MCF 10A (cell line): ENCODE results near the gene SLC24A3. TPM values are rescaled to one million over a fixed set of nuclear protein-coding genes. Genes with fewer than 3 reads are reported as not detected.

Experiments
- BruUV-seq: library from RNA; stranded (reverse); fragments of 400-500 nt; replicated peaks from 2 replicates; lab custom pipeline; 2021; lab: Mats Ljungman, UMichigan
- CTCF ChIA-PET: fragments of 300-600 bp; sonication (Branson Sonifier 250); formaldehyde crosslinking; extraction: SDS; loops from one replicate; lab custom pipeline; 2021; ENCODE audit warnings: antibody characterized with exemption, inconsistent platforms; lab: Yijun Ruan, JAX
- POLR2A ChIA-PET: fragments of 300-600, 350-650 bp; sonication (Branson Sonifier 250); formaldehyde crosslinking; extraction: SDS; loops from one replicate; lab custom pipeline; 2020; ENCODE audit warnings: antibody characterized with exemption, inconsistent platforms; lab: Yijun Ruan, JAX
- DNase-seq: peaks from one replicate; pipeline ENCODE4 v3.0.0-alpha.2; 2018; ENCODE audit not compliant: unreplicated experiment
- H3K27ac Mint-ChIP-seq: one replicate; pipeline ENCODE4 v1.8.0; 2022; ENCODE audit warnings: mild to moderate bottlenecking, low read depth, mixed read lengths; ENCODE audit not compliant: unreplicated experiment
- H3K27me3 Mint-ChIP-seq: one replicate; pipeline ENCODE4 v1.8.0; 2022; ENCODE audit warnings: mixed read lengths; ENCODE audit not compliant: insufficient read depth, unreplicated experiment
- H3K36me3 Mint-ChIP-seq: one replicate; pipeline ENCODE4 v1.8.0; 2022; ENCODE audit warnings: mild to moderate bottlenecking, moderate library complexity, mixed read lengths; ENCODE audit not compliant: insufficient read depth, unreplicated experiment
- H3K4me1 Mint-ChIP-seq: one replicate; pipeline ENCODE4 v1.8.0; 2022; ENCODE audit warnings: mixed read lengths; ENCODE audit not compliant: insufficient read depth, unreplicated experiment
- H3K4me3 Mint-ChIP-seq: one replicate; pipeline ENCODE4 v1.8.0; 2022; ENCODE audit warnings: mild to moderate bottlenecking, moderate library complexity, mixed read lengths; ENCODE audit not compliant: unreplicated experiment
- H3K9me3 Mint-ChIP-seq: one replicate; pipeline ENCODE4 v1.8.0; 2022; ENCODE audit warnings: mixed read lengths; ENCODE audit not compliant: unreplicated experiment
- intact Hi-C: fragments of 100-400 bp; cut with micrococcal nuclease; formaldehyde crosslinking; loops from 2 replicates; pipeline ENCODE4 v1.14.1; 2022
- total RNA-seq: library from RNA; stranded (reverse); gene quantifications from 2 replicates; pipeline ENCODE4 v1.2.3, GENCODE V29; 2022
- TF ChIP-seq, protein P1 (sequence below): fragments of 200-600 bp; IDR thresholded peaks from one replicate; pipeline ENCODE4 v1.8.0; 2022; ENCODE audit warnings: antibody characterized with exemption, mild to moderate bottlenecking; ENCODE audit not compliant: unreplicated experiment

Gene SLC24A3
- total RNA-seq, 1 experiment from 2014 or later = not detected

DNA sequence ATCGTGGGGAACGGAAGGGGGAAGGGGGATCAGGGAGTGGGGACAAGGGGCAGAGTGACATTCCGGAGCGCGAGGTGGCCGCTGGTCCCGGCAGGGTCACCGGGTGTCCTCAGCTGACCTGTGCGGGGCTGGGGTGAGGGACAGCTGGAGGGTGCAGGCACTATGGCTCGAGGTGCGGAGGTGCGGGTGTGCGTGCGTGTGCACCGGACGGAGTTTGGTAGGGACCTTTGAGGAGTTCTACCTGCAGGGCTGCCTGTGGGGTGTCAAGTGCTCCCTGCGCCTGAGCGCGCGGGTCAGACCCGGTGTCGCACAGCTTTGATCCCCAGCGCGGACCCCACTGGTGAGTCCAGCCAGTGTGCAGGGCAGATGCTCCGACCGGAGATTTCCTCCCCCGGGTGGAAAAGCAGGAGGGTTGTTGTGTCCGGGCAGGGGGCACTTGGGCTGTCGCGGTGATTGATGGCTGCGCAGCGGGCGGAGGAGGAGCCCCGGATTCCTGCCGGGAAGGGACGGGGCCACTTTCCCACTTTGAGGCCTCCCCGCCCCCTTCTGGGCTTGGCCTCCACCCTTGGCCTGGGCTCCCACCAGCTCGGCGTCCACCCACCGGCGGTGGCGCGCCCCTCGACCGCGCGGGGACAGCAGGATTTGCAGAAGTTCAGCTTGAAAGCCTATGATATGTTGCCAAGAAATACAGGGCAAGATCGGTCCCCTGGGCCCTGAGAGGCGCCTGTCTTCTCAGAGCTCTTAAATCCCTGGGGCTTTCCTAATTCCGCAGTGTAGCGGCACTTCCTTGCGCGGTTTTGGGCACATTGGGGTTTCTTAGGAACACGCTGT is 546.3 kb downstream of the SLC24A3 start:
- TF ChIP-seq, protein P1, sequence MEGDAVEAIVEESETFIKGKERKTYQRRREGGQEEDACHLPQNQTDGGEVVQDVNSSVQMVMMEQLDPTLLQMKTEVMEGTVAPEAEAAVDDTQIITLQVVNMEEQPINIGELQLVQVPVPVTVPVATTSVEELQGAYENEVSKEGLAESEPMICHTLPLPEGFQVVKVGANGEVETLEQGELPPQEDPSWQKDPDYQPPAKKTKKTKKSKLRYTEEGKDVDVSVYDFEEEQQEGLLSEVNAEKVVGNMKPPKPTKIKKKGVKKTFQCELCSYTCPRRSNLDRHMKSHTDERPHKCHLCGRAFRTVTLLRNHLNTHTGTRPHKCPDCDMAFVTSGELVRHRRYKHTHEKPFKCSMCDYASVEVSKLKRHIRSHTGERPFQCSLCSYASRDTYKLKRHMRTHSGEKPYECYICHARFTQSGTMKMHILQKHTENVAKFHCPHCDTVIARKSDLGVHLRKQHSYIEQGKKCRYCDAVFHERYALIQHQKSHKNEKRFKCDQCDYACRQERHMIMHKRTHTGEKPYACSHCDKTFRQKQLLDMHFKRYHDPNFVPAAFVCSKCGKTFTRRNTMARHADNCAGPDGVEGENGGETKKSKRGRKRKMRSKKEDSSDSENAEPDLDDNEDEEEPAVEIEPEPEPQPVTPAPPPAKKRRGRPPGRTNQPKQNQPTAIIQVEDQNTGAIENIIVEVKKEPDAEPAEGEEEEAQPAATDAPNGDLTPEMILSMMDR = no peak

DNA sequence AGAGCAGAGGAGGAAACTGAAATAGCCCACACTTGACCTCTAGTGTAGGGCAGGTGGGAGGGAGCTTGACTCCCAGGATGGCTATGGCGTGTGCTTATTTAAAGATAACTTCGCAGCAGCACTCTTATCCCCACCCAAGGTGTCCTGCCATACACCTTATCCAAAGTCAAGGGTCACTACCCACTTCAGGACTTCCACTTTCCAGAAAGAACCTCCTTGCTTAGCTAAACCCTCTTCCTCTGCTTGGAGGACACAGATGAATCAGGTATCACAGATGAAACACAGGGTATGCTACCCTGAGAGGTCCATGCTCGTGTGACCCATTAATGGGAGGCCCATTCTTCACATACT is 547.9 kb downstream of the SLC24A3 start:
- intact Hi-C loops = no loop called here
- no TSS peak for BruUV-seq
- peak overlapping the region; percentile 13 for H3K27ac Mint-ChIP-seq
- no peak overlapping the region for H3K4me3 Mint-ChIP-seq
- H3K9me3 Mint-ChIP-seq = no peaks in the 10 kb centered on the region
- TF ChIP-seq, protein P1 = no peak
- CTCF ChIA-PET = interaction anchor here (0.5 to 3.1 kb wide), 14 partner anchors 10 to 478 kb away, joined by 3 to 14 read pairs (median 3); no protein-coding TSS in a partner anchor
- H3K36me3 Mint-ChIP-seq = peaks cover 12% of the 10 kb centered on the region
- peaks cover 32% of the 10 kb centered on the region for H3K4me1 Mint-ChIP-seq
- no peaks in the 10 kb centered on the region for H3K27me3 Mint-ChIP-seq
- POLR2A ChIA-PET = interaction anchor here (1.1 to 5.8 kb wide), 9 partner anchors 10 to 217 kb away, joined by 3 to 81 read pairs (median 5); no protein-coding TSS in a partner anchor
- DNase-seq = no peak

More for the DNA sequence above, 546.3 kb downstream of the SLC24A3 start:
- intact Hi-C loops = no loop called here
- H3K36me3 Mint-ChIP-seq = peaks cover 12% of the 10 kb centered on the region
- ChIA-PET POLR2A (interaction anchor here (0.7 to 5.8 kb wide), 18 partner anchors 8 to 1191 kb away, joined by 3 to 81 read pairs (median 4); no protein-coding TSS in a partner anchor), CTCF (interaction anchor here (1.1 to 3.1 kb wide), 10 partner anchors 12 to 157 kb away, joined by 4 to 14 read pairs (median 6); no protein-coding TSS in a partner anchor)
- peak overlapping the region; percentile 81 for H3K4me3 Mint-ChIP-seq
- no TSS peak for BruUV-seq
- peaks cover 32% of the 10 kb centered on the region for H3K4me1 Mint-ChIP-seq
- no peaks in the 10 kb centered on the region for H3K9me3 Mint-ChIP-seq
- DNase-seq = no peak
- no peaks in the 10 kb centered on the region for H3K27me3 Mint-ChIP-seq
- H3K27ac Mint-ChIP-seq = no peak overlapping the region

DNA sequence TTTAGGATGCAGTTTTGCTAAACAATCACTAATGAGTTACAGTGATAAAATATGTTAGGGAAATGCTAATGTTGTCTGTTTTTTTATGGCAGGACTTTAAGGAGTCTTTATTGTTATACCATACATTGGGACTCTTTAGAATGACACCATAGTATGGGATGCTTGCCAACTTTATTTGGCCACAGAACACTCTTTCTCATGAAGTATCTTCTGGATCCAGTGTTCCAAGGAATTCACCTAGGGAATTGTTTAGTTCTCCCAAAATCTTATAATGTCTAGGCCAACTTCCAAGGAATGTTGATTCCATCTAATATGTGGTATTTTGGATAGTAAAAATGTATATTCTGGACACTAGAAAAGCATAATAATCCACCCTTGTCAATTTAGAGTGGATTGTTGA is 548.9 kb downstream of the SLC24A3 start:
- H3K9me3 Mint-ChIP-seq = no peaks in the 10 kb centered on the region
- POLR2A ChIA-PET = interaction anchor here (1.2 to 5.8 kb wide), 3 partner anchors 13 to 214 kb away, joined by 3 to 81 read pairs (median 22); no protein-coding TSS in a partner anchor

More for the DNA sequence above, 548.9 kb downstream of the SLC24A3 start:
- Mint-ChIP-seq H3K36me3 (peaks cover 12% of the 10 kb centered on the region), H3K27me3 (no peaks in the 10 kb centered on the region), H3K27ac (no peak overlapping the region), H3K4me3 (no peak overlapping the region), H3K4me1 (peaks cover 29% of the 10 kb centered on the region)
- intact Hi-C loops = no loop called here
- CTCF ChIA-PET = interaction anchor here (0.9 to 3.1 kb wide), 5 partner anchors 15 to 68 kb away, joined by 3 to 12 read pairs (median 6); no protein-coding TSS in a partner anchor
- TF ChIP-seq, protein P1 = no peak
- no peak for DNase-seq
- no TSS peak for BruUV-seq
